GM12891 (cell line): ENCODE results near the gene SORT1.

Source experiments
- POLR2A ChIP-seq: IDR thresholded peaks from 2 replicates; pipeline ENCODE4 v1.6.1; 2011; ENCODE audit warnings: low read depth, low read length, control low read depth
- POLR2AphosphoS5 ChIP-seq: IDR thresholded peaks from 2 replicates; pipeline ENCODE4 v1.6.1; 2011; ENCODE audit warnings: low read depth, low read length, control low read depth
- TAF1 ChIP-seq: IDR thresholded peaks from 2 replicates; pipeline ENCODE4 v1.6.1; 2011; ENCODE audit warnings: low read depth, low read length, control low read depth

GRCh38 chr1:109279615-109280278, 118.0 kb downstream of the SORT1 start:
- TF ChIP-seq POLR2AphosphoS5 (no peak), TAF1 (no peak), POLR2A (no peak)
